Cardiac fibroblast (primary cell): ENCODE measurements around the gene ZNF219.
A peak's percentile ranks its signal among the peaks of the same experiment; 100 is the strongest.

Experiments
- DNase-seq, 2 donors: peaks; one replicate each; pipeline versions ENCODE4 v3.0.0 to v3.0.0-alpha.2; 2010; ENCODE audit warnings: low read depth in 2 of 2
- H3K4me3 ChIP-seq, 2 donors: replicated peaks in 1 of 2; 1 replicate in 1 of 2; 2 replicates in 1 of 2; pipeline ENCODE4 v1.5.1; 2011; ENCODE audit warnings: low read depth in 2 of 2, low read length in 2 of 2, mild to moderate bottlenecking in 2 of 2, moderate library complexity in 1 of 2
- TF ChIP-seq, protein P1 (sequence below): IDR thresholded peaks from one replicate; pipeline ENCODE4 v1.5.1; 2011; ENCODE audit warnings: low read depth, mild to moderate bottlenecking, low read length, inconsistent platforms

The ZNF219 gene

DNA sequence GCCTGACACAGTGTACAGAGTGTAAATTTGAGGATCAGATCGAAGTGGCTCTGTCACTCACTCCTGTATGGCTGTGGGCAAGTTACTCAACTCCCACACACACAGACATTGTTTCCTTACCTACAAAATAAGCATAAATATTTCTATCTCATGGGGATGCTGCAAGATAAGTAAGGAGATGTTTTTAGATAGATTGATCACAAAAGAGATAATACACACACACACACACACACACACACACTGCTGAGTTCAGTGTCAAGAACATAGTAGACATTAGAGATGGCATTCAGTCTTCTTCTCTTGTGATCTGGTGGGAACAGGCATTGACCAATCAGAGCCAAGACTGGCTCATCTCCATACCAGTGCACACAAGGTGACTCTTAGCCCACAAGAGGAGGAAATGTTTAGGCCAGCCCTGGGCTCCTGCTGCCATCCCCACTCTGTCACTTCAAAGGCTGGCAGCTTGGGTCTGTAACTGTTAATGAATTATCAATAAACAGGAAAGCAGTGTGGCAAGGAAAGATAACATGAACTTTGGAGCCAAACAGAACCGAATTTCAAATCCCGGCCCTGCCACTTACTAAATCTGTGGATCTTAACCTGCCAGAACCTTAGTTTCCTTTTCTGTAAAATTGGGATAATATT lies 44.2 kb downstream of the ZNF219 start:
- TF ChIP-seq, protein P1, sequence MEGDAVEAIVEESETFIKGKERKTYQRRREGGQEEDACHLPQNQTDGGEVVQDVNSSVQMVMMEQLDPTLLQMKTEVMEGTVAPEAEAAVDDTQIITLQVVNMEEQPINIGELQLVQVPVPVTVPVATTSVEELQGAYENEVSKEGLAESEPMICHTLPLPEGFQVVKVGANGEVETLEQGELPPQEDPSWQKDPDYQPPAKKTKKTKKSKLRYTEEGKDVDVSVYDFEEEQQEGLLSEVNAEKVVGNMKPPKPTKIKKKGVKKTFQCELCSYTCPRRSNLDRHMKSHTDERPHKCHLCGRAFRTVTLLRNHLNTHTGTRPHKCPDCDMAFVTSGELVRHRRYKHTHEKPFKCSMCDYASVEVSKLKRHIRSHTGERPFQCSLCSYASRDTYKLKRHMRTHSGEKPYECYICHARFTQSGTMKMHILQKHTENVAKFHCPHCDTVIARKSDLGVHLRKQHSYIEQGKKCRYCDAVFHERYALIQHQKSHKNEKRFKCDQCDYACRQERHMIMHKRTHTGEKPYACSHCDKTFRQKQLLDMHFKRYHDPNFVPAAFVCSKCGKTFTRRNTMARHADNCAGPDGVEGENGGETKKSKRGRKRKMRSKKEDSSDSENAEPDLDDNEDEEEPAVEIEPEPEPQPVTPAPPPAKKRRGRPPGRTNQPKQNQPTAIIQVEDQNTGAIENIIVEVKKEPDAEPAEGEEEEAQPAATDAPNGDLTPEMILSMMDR: no peak
- no peak for DNase-seq
- H3K4me3 ChIP-seq: no peak overlapping the region

GRCh38 chr14:21053184-21054122 lies 45.0 kb downstream of the ZNF219 start:
- no peak overlapping the region for H3K4me3 ChIP-seq
- TF ChIP-seq, protein P1: no peak
- no peak for DNase-seq

GRCh38 chr14:21050597-21050996 lies 47.9 kb downstream of the ZNF219 start:
- TF ChIP-seq, protein P1: no peak
- no peak for DNase-seq

GRCh38 chr14:21049271-21049673 lies 49.2 kb downstream of the ZNF219 start:
- H3K4me3 ChIP-seq: no peak overlapping the region
- peak; percentile 50 to 56 for DNase-seq
- TF ChIP-seq, protein P1: no peak

More at GRCh38 chr14:21050597-21050996, 47.9 kb downstream of the ZNF219 start:
- no peak overlapping the region for H3K4me3 ChIP-seq

DNA sequence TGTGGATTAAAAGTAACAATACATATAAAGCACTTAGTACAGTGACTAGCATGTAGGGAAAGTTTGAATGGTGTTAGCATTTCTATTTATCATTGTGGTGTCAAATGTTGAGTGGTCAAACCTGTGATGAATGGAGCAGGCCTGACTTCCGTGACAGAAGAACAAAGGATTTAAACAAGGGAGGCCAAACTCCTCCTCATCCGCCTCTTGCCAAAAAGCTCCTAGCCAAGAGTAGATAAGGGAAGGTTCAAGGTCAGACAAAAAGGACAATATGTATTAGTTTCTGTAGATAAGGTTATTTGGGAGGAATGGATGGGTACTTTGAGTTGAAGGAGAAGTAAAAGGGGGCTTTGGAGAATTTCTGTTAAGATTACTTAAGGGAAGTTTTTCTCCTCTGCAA lies 49.8 kb downstream of the ZNF219 start:
- DNase-seq: peak in 1 of 2 donors; percentile 32
- TF ChIP-seq, protein P1: no peak
- no peak overlapping the region for H3K4me3 ChIP-seq

- TF ChIP-seq, protein P1: no peak
- peak in 1 of 2 donors; percentile 56 for DNase-seq
Measured at GRCh38 chr14:21047378-21047781, 51.1 kb downstream of the ZNF219 start.

More at GRCh38 chr14:21047378-21047781, 51.1 kb downstream of the ZNF219 start:
- no peak overlapping the region for H3K4me3 ChIP-seq
